GM12878 (cell line): Measurements from ENCODE around the gene CSF1.
A peak's percentile ranks its signal among the peaks of the same experiment; 100 is the strongest.

ENCODE experiments used
- NFYA ChIP-seq: IDR thresholded peaks from 2 replicates; pipeline ENCODE4 v1.6.1; 2011; ENCODE audit warnings: low read depth, mild to moderate bottlenecking, low read length, improper control_type of control experiment, borderline replicate concordance
- NKRF ChIP-seq: fragments of 450-650 bp; conservative IDR thresholded peaks from 2 replicates; pipeline ENCODE4 v1.6.1; 2017; ENCODE audit warnings: mild to moderate bottlenecking, moderate library complexity
- NR2C2 ChIP-seq: IDR thresholded peaks from 2 replicates; pipeline ENCODE4 v1.6.1; 2011; ENCODE audit warnings: borderline replicate concordance, low read depth; ENCODE audit not compliant: control insufficient read depth, insufficient read length
- POLR2A ChIP-seq: IDR thresholded peaks from 2 replicates; pipeline ENCODE4 v1.6.1; 2011; ENCODE audit warnings: low read depth, mild to moderate bottlenecking, low read length
- POLR2AphosphoS5 ChIP-seq: IDR thresholded peaks from 2 replicates; pipeline ENCODE4 v1.6.1; 2011; ENCODE audit warnings: mild to moderate bottlenecking, low read length, inconsistent platforms
- ZNF274 ChIP-seq: IDR thresholded peaks from one replicate; pipeline ENCODE4 v1.8.0; 2011; ENCODE audit not compliant: insufficient read length, insufficient read depth
- TF ChIP-seq, protein P1 (sequence below), 3 experiments: IDR thresholded peaks in 2 of 3; conservative IDR thresholded peaks in 1 of 3; 2 replicates each; pipeline ENCODE4 v1.5.1; 2011; ENCODE audit warnings: low read depth in 3 of 3, low read length in 3 of 3, mild to moderate bottlenecking in 3 of 3, control low read depth in 2 of 3, moderate library complexity in 2 of 3, inconsistent platforms in 1 of 3, mixed read lengths in 1 of 3; ENCODE audit not compliant: control insufficient read depth in 2 of 3, insufficient read depth in 1 of 3; ENCODE audit errors: extremely low read depth in 1 of 3

DNA sequence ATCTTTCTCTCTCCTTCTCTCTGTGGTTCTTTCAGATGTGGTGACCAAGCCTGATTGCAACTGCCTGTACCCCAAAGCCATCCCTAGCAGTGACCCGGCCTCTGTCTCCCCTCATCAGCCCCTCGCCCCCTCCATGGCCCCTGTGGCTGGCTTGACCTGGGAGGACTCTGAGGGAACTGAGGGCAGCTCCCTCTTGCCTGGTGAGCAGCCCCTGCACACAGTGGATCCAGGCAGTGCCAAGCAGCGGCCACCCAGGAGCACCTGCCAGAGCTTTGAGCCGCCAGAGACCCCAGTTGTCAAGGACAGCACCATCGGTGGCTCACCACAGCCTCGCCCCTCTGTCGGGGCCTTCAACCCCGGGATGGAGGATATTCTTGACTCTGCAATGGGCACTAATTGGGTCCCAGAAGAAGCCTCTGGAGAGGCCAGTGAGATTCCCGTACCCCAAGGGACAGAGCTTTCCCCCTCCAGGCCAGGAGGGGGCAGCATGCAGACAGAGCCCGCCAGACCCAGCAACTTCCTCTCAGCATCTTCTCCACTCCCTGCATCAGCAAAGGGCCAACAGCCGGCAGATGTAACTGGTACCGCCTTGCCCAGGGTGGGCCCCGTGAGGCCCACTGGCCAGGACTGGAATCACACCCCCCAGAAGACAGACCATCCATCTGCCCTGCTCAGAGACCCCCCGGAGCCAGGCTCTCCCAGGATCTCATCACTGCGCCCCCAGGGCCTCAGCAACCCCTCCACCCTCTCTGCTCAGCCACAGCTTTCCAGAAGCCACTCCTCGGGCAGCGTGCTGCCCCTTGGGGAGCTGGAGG, 12.7 kb downstream of the CSF1 start:
- TF ChIP-seq NKRF (no peak), POLR2AphosphoS5 (no peak), NR2C2 (no peak), NFYA (no peak), ZNF274 (no peak), POLR2A (no peak)
- TF ChIP-seq, protein P1, sequence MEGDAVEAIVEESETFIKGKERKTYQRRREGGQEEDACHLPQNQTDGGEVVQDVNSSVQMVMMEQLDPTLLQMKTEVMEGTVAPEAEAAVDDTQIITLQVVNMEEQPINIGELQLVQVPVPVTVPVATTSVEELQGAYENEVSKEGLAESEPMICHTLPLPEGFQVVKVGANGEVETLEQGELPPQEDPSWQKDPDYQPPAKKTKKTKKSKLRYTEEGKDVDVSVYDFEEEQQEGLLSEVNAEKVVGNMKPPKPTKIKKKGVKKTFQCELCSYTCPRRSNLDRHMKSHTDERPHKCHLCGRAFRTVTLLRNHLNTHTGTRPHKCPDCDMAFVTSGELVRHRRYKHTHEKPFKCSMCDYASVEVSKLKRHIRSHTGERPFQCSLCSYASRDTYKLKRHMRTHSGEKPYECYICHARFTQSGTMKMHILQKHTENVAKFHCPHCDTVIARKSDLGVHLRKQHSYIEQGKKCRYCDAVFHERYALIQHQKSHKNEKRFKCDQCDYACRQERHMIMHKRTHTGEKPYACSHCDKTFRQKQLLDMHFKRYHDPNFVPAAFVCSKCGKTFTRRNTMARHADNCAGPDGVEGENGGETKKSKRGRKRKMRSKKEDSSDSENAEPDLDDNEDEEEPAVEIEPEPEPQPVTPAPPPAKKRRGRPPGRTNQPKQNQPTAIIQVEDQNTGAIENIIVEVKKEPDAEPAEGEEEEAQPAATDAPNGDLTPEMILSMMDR (IDR thresholded peaks at IDR 0.05 in 2 of 3, conservative IDR thresholded peaks at IDR 0.05 in 1 of 3; ENCODE audit: control insufficient read depth in 2 of 3, extremely low read depth in 1 of 3, insufficient read depth in 1 of 3, low read depth in 3 of 3, low read length in 3 of 3), result peak; percentile 24 to 42 (median 39); a peak in 4 of 6 replicates
